ENCODE results near the gene ZDHHC3. TPM values are rescaled to one million over a fixed set of nuclear protein-coding genes. Genes with fewer than 3 reads are reported as not detected.

Gene ZDHHC3
- total and polyA plus RNA-seq, 8 donors, result 11.4 to 28.3 (median 18.7) TPM

- intact Hi-C loops (cut with DNase I), result no loop called here
- Histone ChIP-seq H3K36me3 (no peaks in the 10 kb centered on the region), H3K27me3 (no peaks in the 10 kb centered on the region), H3K9me3 (no peaks in the 10 kb centered on the region), H3K27ac (no peak overlapping the region), H3K4me3 (no peak overlapping the region), H3K4me1 (peaks cover 0 to 14% (median 0%) of the 10 kb centered on the region in 3 donors)
- no peak for ATAC-seq
- TF ChIP-seq CTCF (IDR thresholded peaks at IDR 0.05), result no peak
- DNase-seq, result no peak
- no peak for FAIRE-seq
- 67 to 71% methylated on average over 2 of the region's 2 CpGs for WGBS, 2 donors
These were observed 6.2 kb downstream of the ZDHHC3 start for GRCh38 chr3:44969828-44970179.

DNA sequence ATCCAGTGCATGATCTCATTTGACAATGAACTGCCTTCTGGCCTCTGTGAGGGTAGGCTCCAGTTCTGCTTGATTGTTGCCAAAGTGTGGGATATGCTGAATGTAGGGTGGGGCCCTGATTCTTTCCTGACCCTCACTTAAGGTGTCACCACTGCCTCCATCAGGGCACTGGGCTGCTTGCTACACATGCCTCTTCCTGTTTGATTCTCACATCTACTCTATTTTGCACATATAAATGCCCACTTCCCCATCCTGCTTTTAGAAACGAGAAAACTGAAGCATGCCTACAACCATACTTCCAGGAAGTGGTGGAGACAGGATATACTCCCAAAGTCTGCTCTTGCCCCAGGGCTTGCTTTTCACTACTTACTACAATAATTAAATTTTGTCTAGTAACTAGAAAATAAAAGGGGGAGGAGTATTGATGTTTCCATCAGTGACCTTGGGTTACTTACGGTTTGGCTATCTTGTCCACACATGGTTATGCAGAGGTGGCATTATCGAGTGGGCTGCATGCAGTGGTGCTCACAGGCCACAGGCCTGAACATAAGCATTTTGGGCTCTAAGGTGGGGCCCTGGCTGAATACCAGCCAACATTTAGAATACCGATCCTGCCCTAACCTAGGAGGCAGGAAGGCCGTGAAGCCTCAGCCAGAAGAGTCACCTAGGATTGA lies 6.7 kb downstream of the ZDHHC3 start:
- DNase-seq, result no peak
- H3K9me3 ChIP-seq, result no peaks in the 10 kb centered on the region
- TF ChIP-seq CTCF (IDR thresholded peaks at IDR 0.05), result no peak
- FAIRE-seq, result no peak
- no peak overlapping the region for H3K4me3 ChIP-seq
- no peak overlapping the region for H3K27ac ChIP-seq
- H3K27me3 ChIP-seq, result no peaks in the 10 kb centered on the region
- H3K4me1 ChIP-seq, result peaks cover 0 to 8% (median 0%) of the 10 kb centered on the region in 3 donors
- H3K36me3 ChIP-seq, result no peaks in the 10 kb centered on the region
- intact Hi-C loops (cut with DNase I), result no loop called here
- no peak for ATAC-seq
- WGBS, 2 donors, result 75 to 78% methylated on average over 5 of the region's 5 CpGs

DNA sequence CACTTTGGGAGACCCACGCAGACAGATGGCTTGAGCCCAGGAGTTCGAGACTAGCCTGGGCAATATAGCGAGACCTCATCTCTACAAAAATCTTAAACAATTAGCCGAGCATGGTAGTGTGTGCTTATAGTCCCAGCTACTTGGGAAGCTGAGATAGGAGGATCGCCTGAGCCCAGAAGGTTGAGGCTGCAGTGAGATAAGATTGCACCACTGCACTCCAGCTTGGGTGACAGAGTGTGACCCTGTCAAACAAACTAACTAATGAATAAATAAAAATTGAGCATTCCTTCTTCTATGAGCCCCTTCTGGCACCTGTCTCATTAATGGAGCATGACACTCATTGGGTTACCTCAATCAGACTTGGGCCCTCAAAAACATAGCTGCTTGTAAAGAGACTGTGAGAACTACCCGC lies 7.5 kb downstream of the ZDHHC3 start:
- Histone ChIP-seq H3K27me3 (no peaks in the 10 kb centered on the region), H3K4me3 (no peak overlapping the region), H3K4me1 (peaks cover 0 to 7% (median 0%) of the 10 kb centered on the region in 3 donors), H3K36me3 (no peaks in the 10 kb centered on the region), H3K9me3 (no peaks in the 10 kb centered on the region), H3K27ac (no peak overlapping the region)
- 86 to 87% methylated on average over 6 of the region's 6 CpGs for WGBS, 2 donors
- DNase-seq (no peak), ATAC-seq (no peak), FAIRE-seq (no peak)
- no peak for TF ChIP-seq CTCF (IDR thresholded peaks at IDR 0.05)
- intact Hi-C loops (cut with DNase I), result no loop called here

GRCh38 chr3:44966795-44967278 lies 9.1 kb downstream of the ZDHHC3 start:
- Histone ChIP-seq H3K4me1 (peaks cover 0 to 7% (median 0%) of the 10 kb centered on the region in 3 donors), H3K9me3 (no peaks in the 10 kb centered on the region), H3K4me3 (no peak overlapping the region), H3K36me3 (no peaks in the 10 kb centered on the region), H3K27ac (no peak overlapping the region), H3K27me3 (no peaks in the 10 kb centered on the region)
- intact Hi-C loops (cut with DNase I), result no loop called here
- TF ChIP-seq CTCF (IDR thresholded peaks at IDR 0.05), result no peak
- DNase-seq (no peak), FAIRE-seq (no peak), ATAC-seq (peak in 2 of 4 donors; percentile 46 to 57)
- WGBS, 2 donors, result 80 to 90% methylated on average over 3 of the region's 3 CpGs

DNA sequence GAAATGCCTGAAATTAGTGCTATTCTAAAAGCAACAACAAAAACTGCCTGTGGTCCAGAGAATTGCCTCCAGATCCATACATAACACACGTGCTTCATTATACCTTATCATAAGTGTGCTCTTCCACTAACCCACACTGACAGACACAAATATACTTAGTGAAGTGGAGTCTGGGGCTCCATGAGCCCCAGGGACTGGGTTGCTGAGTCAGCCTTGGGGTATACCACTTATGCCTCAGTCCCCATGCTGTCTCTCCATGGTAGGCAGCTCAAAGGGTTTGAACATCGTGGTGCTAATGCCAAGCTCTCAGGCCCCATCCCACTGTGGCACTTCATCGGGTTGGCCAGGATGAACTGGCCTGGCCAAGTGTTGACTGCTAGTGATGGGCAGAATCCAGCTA lies 10.8 kb downstream of the ZDHHC3 start:
- Histone ChIP-seq H3K4me3 (no peak overlapping the region), H3K4me1 (no peaks in the 10 kb centered on the region), H3K9me3 (no peaks in the 10 kb centered on the region), H3K36me3 (no peaks in the 10 kb centered on the region), H3K27me3 (no peaks in the 10 kb centered on the region), H3K27ac (no peak overlapping the region)
- no peak for TF ChIP-seq CTCF (IDR thresholded peaks at IDR 0.05)
- DNase-seq (no peak), FAIRE-seq (no peak), ATAC-seq (no peak)
- intact Hi-C loops (cut with DNase I), result no loop called here
- 86 to 97% methylated on average over 3 of the region's 3 CpGs for WGBS, 2 donors
